WTC11 (cell line): ENCODE measurements around the gene SLC7A4. TPM values are rescaled to one million over a fixed set of nuclear protein-coding genes. Genes with fewer than 3 reads are reported as not detected.

ENCODE experiments used
- ATAC-seq: fragments of 200-7000 bp; cut with Tn5 transposase; 2 replicates; pipeline ENCODE4 v1.10.0; 2021; ENCODE audit warnings: mild to moderate bottlenecking, moderate library complexity
- CTCF ChIA-PET: fragments of 300-600 bp; sonication (Branson Sonifier 250); formaldehyde crosslinking; loops from one replicate; lab custom pipeline; 2021; ENCODE audit warnings: antibody characterized with exemption; lab: Charles Lee
- POLR2A ChIA-PET: fragments of 350-600 bp; sonication (Branson Sonifier 250); formaldehyde crosslinking; loops from one replicate; lab custom pipeline; 2021; ENCODE audit warnings: antibody characterized with exemption; lab: Charles Lee
- DNase-seq: peaks from one replicate; pipeline ENCODE4 v3.0.0; 2021; ENCODE audit warnings: low spot score
- H3K27ac Mint-ChIP-seq: 2 replicates; pipeline ENCODE4 v1.8.0; 2021; ENCODE audit warnings: mixed read lengths
- H3K27me3 Mint-ChIP-seq: 2 replicates; pipeline ENCODE4 v1.8.0; 2021; ENCODE audit warnings: low read depth, mild to moderate bottlenecking, moderate library complexity, mixed read lengths
- H3K36me3 Mint-ChIP-seq: 2 replicates; pipeline ENCODE4 v1.8.0; 2021; ENCODE audit warnings: mixed read lengths
- H3K4me1 Mint-ChIP-seq: 2 replicates; pipeline ENCODE4 v1.8.0; 2022; ENCODE audit warnings: mixed read lengths
- H3K4me3 Mint-ChIP-seq: 2 replicates; pipeline ENCODE4 v1.8.0; 2021; ENCODE audit warnings: mild to moderate bottlenecking, moderate library complexity, mixed read lengths
- H3K9me3 Mint-ChIP-seq: 2 replicates; pipeline ENCODE4 v1.8.0; 2021; ENCODE audit warnings: mixed read lengths
- FOXJ3 ChIP-seq: sonication (generic); formaldehyde crosslinking; IDR thresholded peaks from 2 replicates; pipeline ENCODE4 v1.9.0; 2021; ENCODE audit warnings: missing genetic modification reagents, mild to moderate bottlenecking, borderline replicate concordance
- JAZF1 ChIP-seq: fragments of 250-450 bp; sonication (Bioruptor Pico); IDR thresholded peaks from 2 replicates; pipeline ENCODE4 v1.9.0; 2021; ENCODE audit warnings: moderate library complexity, mild to moderate bottlenecking, inconsistent platforms
- JUN ChIP-seq: sonication (generic); formaldehyde crosslinking; IDR thresholded peaks from 2 replicates; pipeline ENCODE4 v1.8.0; 2023; ENCODE audit warnings: mild to moderate bottlenecking, missing genetic modification reagents
- KAT7 ChIP-seq: sonication (generic); formaldehyde crosslinking; IDR thresholded peaks from 2 replicates; pipeline ENCODE4 v1.8.1; 2023; ENCODE audit warnings: missing genetic modification reagents, mild to moderate bottlenecking, borderline replicate concordance
- NFE2L1 ChIP-seq: sonication (generic); formaldehyde crosslinking; IDR thresholded peaks from 2 replicates; pipeline ENCODE4 v1.8.1; 2023; ENCODE audit warnings: missing genetic modification reagents
- PRRX2 ChIP-seq: fragments of 250-450 bp; sonication (Bioruptor Pico); IDR thresholded peaks from 2 replicates; pipeline ENCODE4 v1.8.0; 2021; ENCODE audit warnings: mild to moderate bottlenecking
- TCF7 ChIP-seq: sonication (generic); formaldehyde crosslinking; IDR thresholded peaks from 2 replicates; pipeline ENCODE4 v1.8.0; 2022; ENCODE audit warnings: mild to moderate bottlenecking, low read depth, missing genetic modification reagents, moderate library complexity
- ZNF423 ChIP-seq: fragments of 250-450 bp; sonication (Bioruptor Pico); IDR thresholded peaks from 2 replicates; pipeline ENCODE4 v2.1.2; 2022; ENCODE audit warnings: mild to moderate bottlenecking, moderate library complexity
- ZNF425 ChIP-seq: fragments of 250-450 bp; sonication (Bioruptor Pico); conservative IDR thresholded peaks from 2 replicates; pipeline ENCODE4 v1.9.0; 2021; ENCODE audit warnings: mild to moderate bottlenecking
- total RNA-seq: library from RNA; stranded (reverse); gene quantifications from 3 replicates; pipeline ENCODE4 v1.2.3, GENCODE V29; 2021
- TF ChIP-seq, protein P1 (sequence below): sonication (generic); formaldehyde crosslinking; IDR thresholded peaks from 2 replicates; pipeline ENCODE4 v1.8.0; 2022; ENCODE audit warnings: mild to moderate bottlenecking, missing genetic modification reagents
- TF ChIP-seq, protein P2 (sequence below): sonication (generic); formaldehyde crosslinking; IDR thresholded peaks from 2 replicates; pipeline ENCODE4 v1.8.0; 2022; ENCODE audit warnings: missing genetic modification reagents

Gene SLC7A4
- total RNA-seq, 1 experiment from 2014 or later: 0.37 TPM

DNA sequence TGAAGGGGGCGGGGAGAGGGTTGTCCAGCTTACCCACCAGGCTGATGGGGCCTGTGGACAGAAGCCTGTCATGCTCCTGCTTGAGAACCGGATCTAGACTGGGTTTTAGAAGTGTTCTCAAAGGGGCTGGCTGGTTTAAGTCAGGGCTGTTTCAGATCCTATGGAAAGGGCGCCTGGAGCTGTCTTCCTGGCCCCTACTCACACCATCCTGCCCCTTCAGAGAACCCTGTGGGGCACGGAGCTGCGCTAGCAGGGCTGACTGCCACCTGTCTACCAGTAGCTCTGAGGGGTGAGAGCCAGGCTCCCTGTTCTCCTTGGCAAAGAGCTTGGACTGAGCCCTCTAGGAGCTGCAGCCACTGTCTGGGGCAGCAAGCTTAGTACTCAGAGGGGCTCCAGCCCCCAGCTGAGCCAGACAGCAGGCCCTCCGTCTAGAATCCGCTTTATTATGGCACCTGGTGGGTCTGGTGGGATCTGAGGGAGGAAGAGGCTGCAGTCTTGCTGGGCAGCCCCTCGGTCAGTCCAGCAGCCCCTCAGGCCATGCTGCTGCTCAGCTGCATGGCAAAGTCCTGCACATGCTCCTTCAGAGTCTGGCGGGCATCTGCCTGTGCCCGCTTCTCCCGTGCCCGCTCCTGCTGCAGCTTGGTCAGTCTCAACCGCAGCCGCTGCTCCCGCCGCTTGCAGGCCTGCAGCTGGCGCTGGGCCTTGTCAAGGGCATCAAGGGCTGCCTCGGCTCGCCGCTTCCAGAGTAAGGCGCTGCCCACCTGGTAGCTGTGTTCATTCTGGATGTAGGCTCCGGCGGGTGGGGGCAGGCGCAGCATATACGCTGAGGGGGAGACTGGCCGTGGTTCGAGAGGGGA is 32.8 kb downstream of the SLC7A4 start:
- Mint-ChIP-seq H3K36me3 (no peaks in the 10 kb centered on the region), H3K27me3 (no peaks in the 10 kb centered on the region), H3K4me3 (no peak overlapping the region), H3K4me1 (peaks cover 18% of the 10 kb centered on the region), H3K9me3 (no peaks in the 10 kb centered on the region), H3K27ac (no peak overlapping the region)
- DNase-seq (no peak), ATAC-seq (no peak)
- ChIA-PET CTCF (interaction anchor here (0.6 to 1.0 kb wide), 3 partner anchors 18 to 43 kb away, joined by 3 to 4 read pairs (median 3); partner anchors contain the start of gene LZTR1), POLR2A (interaction anchor here (1.1 kb wide), 1 partner anchor 10 kb away, joined by 3 read pairs; no protein-coding TSS in a partner anchor)
- TF ChIP-seq PRRX2 (CRISPR knock-in tag) (no peak), JAZF1 (CRISPR knock-in tag) (no peak), ZNF425 (no peak)

- H3K36me3 Mint-ChIP-seq: no peaks in the 10 kb centered on the region
- DNase-seq (no peak), ATAC-seq (no peak)
- H3K9me3 Mint-ChIP-seq: no peaks in the 10 kb centered on the region
- 0 out of 2 replicates have a peak overlapping the region, but pooled peaks have one; percentile 32 for H3K27ac Mint-ChIP-seq
- H3K27me3 Mint-ChIP-seq: no peaks in the 10 kb centered on the region
- ChIA-PET CTCF (interaction anchor here (0.6 to 1.0 kb wide), 3 partner anchors 17 to 42 kb away, joined by 3 to 4 read pairs (median 3); partner anchors contain the start of gene LZTR1), POLR2A (interaction anchor here (1.1 kb wide), 1 partner anchor 9 kb away, joined by 3 read pairs; no protein-coding TSS in a partner anchor)
- H3K4me1 Mint-ChIP-seq: peaks cover 18% of the 10 kb centered on the region
- no peak overlapping the region for H3K4me3 Mint-ChIP-seq
- TF ChIP-seq FOXJ3 (CRISPR knock-in tag) (no peak), NFE2L1 (CRISPR knock-in tag) (peak; percentile 30; the same call in 1 of the 2 replicates), JUN (no peak), ZNF423 (CRISPR knock-in tag) (no peak), KAT7 (no peak)
- TF ChIP-seq, protein P1, sequence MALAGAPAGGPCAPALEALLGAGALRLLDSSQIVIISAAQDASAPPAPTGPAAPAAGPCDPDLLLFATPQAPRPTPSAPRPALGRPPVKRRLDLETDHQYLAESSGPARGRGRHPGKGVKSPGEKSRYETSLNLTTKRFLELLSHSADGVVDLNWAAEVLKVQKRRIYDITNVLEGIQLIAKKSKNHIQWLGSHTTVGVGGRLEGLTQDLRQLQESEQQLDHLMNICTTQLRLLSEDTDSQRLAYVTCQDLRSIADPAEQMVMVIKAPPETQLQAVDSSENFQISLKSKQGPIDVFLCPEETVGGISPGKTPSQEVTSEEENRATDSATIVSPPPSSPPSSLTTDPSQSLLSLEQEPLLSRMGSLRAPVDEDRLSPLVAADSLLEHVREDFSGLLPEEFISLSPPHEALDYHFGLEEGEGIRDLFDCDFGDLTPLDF (CRISPR knock-in tag): no peak
Observed at GRCh38 chr22:20998411-20999336, 33.7 kb downstream of the SLC7A4 start.

GRCh38 chr22:20997536-20998257 is 34.7 kb downstream of the SLC7A4 start:
- H3K9me3 Mint-ChIP-seq: no peaks in the 10 kb centered on the region
- CTCF ChIA-PET: interaction anchor here (0.8 kb wide), 1 partner anchor 35 kb away, joined by 4 read pairs; no protein-coding TSS in a partner anchor
- H3K36me3 Mint-ChIP-seq: no peaks in the 10 kb centered on the region
- H3K27me3 Mint-ChIP-seq: no peaks in the 10 kb centered on the region
- ATAC-seq: no peak
- no peak overlapping the region for H3K4me3 Mint-ChIP-seq
- H3K27ac Mint-ChIP-seq: no peak overlapping the region
- DNase-seq: no peak
- H3K4me1 Mint-ChIP-seq: peaks cover 9% of the 10 kb centered on the region
- POLR2A ChIA-PET: no interaction called here
- TF ChIP-seq, protein P2, sequence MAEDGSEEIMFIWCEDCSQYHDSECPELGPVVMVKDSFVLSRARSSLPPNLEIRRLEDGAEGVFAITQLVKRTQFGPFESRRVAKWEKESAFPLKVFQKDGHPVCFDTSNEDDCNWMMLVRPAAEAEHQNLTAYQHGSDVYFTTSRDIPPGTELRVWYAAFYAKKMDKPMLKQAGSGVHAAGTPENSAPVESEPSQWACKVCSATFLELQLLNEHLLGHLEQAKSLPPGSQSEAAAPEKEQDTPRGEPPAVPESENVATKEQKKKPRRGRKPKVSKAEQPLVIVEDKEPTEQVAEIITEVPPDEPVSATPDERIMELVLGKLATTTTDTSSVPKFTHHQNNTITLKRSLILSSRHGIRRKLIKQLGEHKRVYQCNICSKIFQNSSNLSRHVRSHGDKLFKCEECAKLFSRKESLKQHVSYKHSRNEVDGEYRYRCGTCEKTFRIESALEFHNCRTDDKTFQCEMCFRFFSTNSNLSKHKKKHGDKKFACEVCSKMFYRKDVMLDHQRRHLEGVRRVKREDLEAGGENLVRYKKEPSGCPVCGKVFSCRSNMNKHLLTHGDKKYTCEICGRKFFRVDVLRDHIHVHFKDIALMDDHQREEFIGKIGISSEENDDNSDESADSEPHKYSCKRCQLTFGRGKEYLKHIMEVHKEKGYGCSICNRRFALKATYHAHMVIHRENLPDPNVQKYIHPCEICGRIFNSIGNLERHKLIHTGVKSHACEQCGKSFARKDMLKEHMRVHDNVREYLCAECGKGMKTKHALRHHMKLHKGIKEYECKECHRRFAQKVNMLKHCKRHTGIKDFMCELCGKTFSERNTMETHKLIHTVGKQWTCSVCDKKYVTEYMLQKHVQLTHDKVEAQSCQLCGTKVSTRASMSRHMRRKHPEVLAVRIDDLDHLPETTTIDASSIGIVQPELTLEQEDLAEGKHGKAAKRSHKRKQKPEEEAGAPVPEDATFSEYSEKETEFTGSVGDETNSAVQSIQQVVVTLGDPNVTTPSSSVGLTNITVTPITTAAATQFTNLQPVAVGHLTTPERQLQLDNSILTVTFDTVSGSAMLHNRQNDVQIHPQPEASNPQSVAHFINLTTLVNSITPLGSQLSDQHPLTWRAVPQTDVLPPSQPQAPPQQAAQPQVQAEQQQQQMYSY (CRISPR knock-in tag): peak; percentile 72; the same call in 1 of the 2 replicates
- TF ChIP-seq TCF7: no peak
